A549 (cell line): ENCODE results near the gene STAT2. TPM values are rescaled to one million over a fixed set of nuclear protein-coding genes. Genes with fewer than 3 reads are reported as not detected.
A peak's percentile ranks its signal among the peaks of the same experiment; 100 is the strongest.

Source experiments
- ATAC-seq, 2 experiments: fragments of 200-7000 bp in 1 of 2; fragments of >200 bp in 1 of 2; cut with Nextera tagmentation in 1 of 2; cut with Tn5 transposase in 1 of 2; 3 replicates each; pipeline versions ENCODE4 v1.8.0 to v1.9.1; 2018 to 2020; ENCODE audit warnings: mild to moderate bottlenecking in 1 of 2, moderate library complexity in 1 of 2
- CTCF ChIA-PET: fragments of 300-600 bp; sonication (Branson Sonifier 250); formaldehyde crosslinking; extraction: SDS; loops from one replicate; lab custom pipeline; 2021; ENCODE audit warnings: antibody characterized with exemption, inconsistent platforms; lab: Yijun Ruan, JAX
- POLR2A ChIA-PET: fragments of 350-600 bp; formaldehyde crosslinking; extraction: SDS; loops from one replicate; lab custom pipeline; 2021; ENCODE audit warnings: antibody characterized with exemption, inconsistent platforms; lab: Yijun Ruan, JAX
- DNase-seq, 2 experiments: peaks; one replicate each; pipeline versions ENCODE4 v3.0.0 to v3.0.0-alpha.2; 2011 to 2016; ENCODE audit warnings: low read depth in 1 of 2, low spot score in 1 of 2
- FAIRE-seq: peaks from 2 replicates; lab custom pipeline; 2011; peaks lifted over from hg19 to GRCh38; lab: Jason Lieb, UNC
- H3K27ac ChIP-seq, 2 experiments: fragments of >200 bp; sonication (Bioruptor Twin); formaldehyde crosslinking; 3 replicates each; pipeline ENCODE4 v1.5.1; 2016 to 2017
- H3K4me1 ChIP-seq: fragments of >200 bp; sonication (Bioruptor Twin); formaldehyde crosslinking; 3 replicates; pipeline ENCODE4 v1.6.1; 2016
- H3K4me2 ChIP-seq: fragments of >200 bp; sonication (Bioruptor Twin); formaldehyde crosslinking; 3 replicates; pipeline ENCODE4 v1.6.1; 2016
- H3K4me3 ChIP-seq: fragments of >200 bp; sonication (Bioruptor Twin); formaldehyde crosslinking; 3 replicates; pipeline ENCODE4 v1.5.1; 2016
- H3K9me3 ChIP-seq: fragments of >200 bp; sonication (Bioruptor Twin); formaldehyde crosslinking; 3 replicates; pipeline ENCODE4 v1.6.1; 2016
- CHD4 ChIP-seq: fragments of 200-600 bp; sonication (generic); IDR thresholded peaks from 2 replicates; pipeline ENCODE4 v1.6.1; 2016; ENCODE audit warnings: antibody characterized with exemption, mild to moderate bottlenecking, borderline replicate concordance
- EHF ChIP-seq: fragments of 250-450 bp; sonication (Bioruptor Pico); IDR thresholded peaks from 2 replicates; pipeline ENCODE4 v1.5.0; 2020; ENCODE audit warnings: mild to moderate bottlenecking
- ELK1 ChIP-seq: fragments of 150-350 bp; IDR thresholded peaks from 2 replicates; pipeline ENCODE4 v1.6.1; 2014; ENCODE audit warnings: low read depth, mild to moderate bottlenecking, low read length
- EP300 ChIP-seq, 2 experiments: fragments of >200 bp; sonication (Bioruptor Twin); formaldehyde crosslinking; IDR thresholded peaks; 2 replicates in 1 of 2; 3 replicates in 1 of 2; pipeline ENCODE4 v1.6.1; 2016 to 2017
- ESRRA ChIP-seq: fragments of 150-350 bp; IDR thresholded peaks from 2 replicates; pipeline ENCODE4 v1.6.1; 2014; ENCODE audit warnings: mild to moderate bottlenecking, low read length, borderline replicate concordance
- FOSB ChIP-seq: fragments of 250-450 bp; sonication (Bioruptor Pico); IDR thresholded peaks from 2 replicates; pipeline ENCODE4 v1.5.0; 2020; ENCODE audit warnings: mild to moderate bottlenecking, moderate library complexity
- FOSL2 ChIP-seq, 2 experiments: fragments of 450-650 bp in 1 of 2; fragments of >200 bp in 1 of 2; sonication (Bioruptor Twin) in 1 of 2; formaldehyde crosslinking; IDR thresholded peaks; 2 replicates each; pipeline versions ENCODE4 v1.5.0 to v1.6.1; 2016 to 2020; ENCODE audit warnings: mild to moderate bottlenecking in 1 of 2, moderate library complexity in 1 of 2
- GATA3 ChIP-seq: IDR thresholded peaks from 2 replicates; pipeline ENCODE4 v1.6.1; 2012; ENCODE audit warnings: borderline replicate concordance
- HEYL ChIP-seq: fragments of 250-450 bp; sonication (Bioruptor Pico); IDR thresholded peaks from 2 replicates; pipeline ENCODE4 v1.8.0; 2021; ENCODE audit warnings: mild to moderate bottlenecking, moderate library complexity
- HOXB5 ChIP-seq: fragments of 250-450 bp; sonication (Bioruptor Pico); IDR thresholded peaks from 2 replicates; pipeline ENCODE4 v1.5.0; 2020; ENCODE audit warnings: mild to moderate bottlenecking, moderate library complexity
- JUN ChIP-seq, 2 experiments: fragments of >200 bp; sonication (Bioruptor Twin); formaldehyde crosslinking; IDR thresholded peaks; 2 replicates in 1 of 2; 3 replicates in 1 of 2; pipeline ENCODE4 v1.6.1; 2016 to 2017
- KDM5A ChIP-seq: fragments of 200-600 bp; sonication (generic); IDR thresholded peaks from 2 replicates; pipeline ENCODE4 v1.6.1; 2016; ENCODE audit warnings: antibody characterized with exemption, mild to moderate bottlenecking
- MAFK ChIP-seq: fragments of 450-650 bp; IDR thresholded peaks from 2 replicates; pipeline ENCODE4 v1.6.1; 2014; ENCODE audit not compliant: partially characterized antibody
- MAX ChIP-seq: IDR thresholded peaks from 2 replicates; pipeline ENCODE4 v1.6.1; 2012
- MYC ChIP-seq: IDR thresholded peaks from 2 replicates; pipeline ENCODE4 v1.6.1; 2012; ENCODE audit warnings: mild to moderate bottlenecking, inconsistent platforms, low read length, improper control_type of control experiment, borderline replicate concordance
- NR3C1 ChIP-seq: fragments of >200 bp; sonication (Bioruptor Twin); formaldehyde crosslinking; IDR thresholded peaks from 3 replicates; pipeline ENCODE4 v1.6.1; 2017
- PBX3 ChIP-seq: IDR thresholded peaks from 2 replicates; pipeline ENCODE4 v1.6.1; 2012
- PHF8 ChIP-seq: fragments of 200-600 bp; sonication (generic); IDR thresholded peaks from 2 replicates; pipeline ENCODE4 v1.6.1; 2016; ENCODE audit warnings: low read depth, mild to moderate bottlenecking, antibody characterized with exemption, moderate library complexity, borderline replicate concordance
- RAD21 ChIP-seq, 2 experiments: fragments of >200 bp in 1 of 2; sonication (Bioruptor Twin) in 1 of 2; formaldehyde crosslinking in 1 of 2; IDR thresholded peaks in 1 of 2; conservative IDR thresholded peaks in 1 of 2; 2 replicates in 1 of 2; 3 replicates in 1 of 2; pipeline ENCODE4 v1.6.1; 2012 to 2018; ENCODE audit warnings: inconsistent platforms in 1 of 2
- RCOR1 ChIP-seq: fragments of 150-350 bp; IDR thresholded peaks from 2 replicates; pipeline ENCODE4 v1.6.1; 2014; ENCODE audit warnings: antibody characterized with exemption, low read length, low read depth
- RFX5 ChIP-seq: fragments of 450-650 bp; IDR thresholded peaks from 2 replicates; pipeline ENCODE4 v1.7.1; 2014; ENCODE audit warnings: antibody characterized with exemption, mild to moderate bottlenecking, moderate library complexity
- RNF2 ChIP-seq: fragments of 200-600 bp; sonication (generic); IDR thresholded peaks from 2 replicates; pipeline ENCODE4 v1.6.1; 2016; ENCODE audit warnings: low read depth, mild to moderate bottlenecking, antibody characterized with exemption, moderate library complexity, borderline replicate concordance
- WGBS: methylation state at CpG from one replicate; pipeline ENCODE4 v1.1.6; 2017; ENCODE audit errors: missing lambda C conversion rate; 5-methylcytosine and 5-hydroxymethylcytosine counted together
- polyA plus RNA-seq, 4 experiments: library from polyadenylated mRNA; depleted of rRNA in 3 of 4; stranded (reverse); fragments of >200 nt; fragmentation: RNase III in 1 of 4; extraction: RNeasy Plus Mini Kit Qiagen cat#74134 plus additional on column Dnase treatment in 1 of 4; gene quantifications; 2 replicates in 3 of 4; 3 replicates in 1 of 4; pipeline ENCODE4 v1.2.3, GENCODE V29; 2011 to 2017

Gene STAT2
- polyA plus RNA-seq, 2 of the 4 experiments (the other 2 are of a cell fraction) = 22.2 to 29.5 TPM

GRCh38 chr12:56298828-56299227 is 61.1 kb downstream of the STAT2 start:
- ChIA-PET CTCF (interaction anchor here (0.9 to 3.5 kb wide), 9 partner anchors 10 to 109 kb away, joined by 3 to 13 read pairs (median 4); partner anchors contain the start of genes ANKRD52, COQ10A, RNF41 and SMARCC2), POLR2A (interaction anchor here (1.0 to 2.9 kb wide), 4 partner anchors 17 to 77 kb away, joined by 3 to 11 read pairs (median 3); partner anchors contain the start of genes ANKRD52, CNPY2 and RNF41)
- WGBS = 80% methylated on average over 5 of the region's 5 CpGs

DNA sequence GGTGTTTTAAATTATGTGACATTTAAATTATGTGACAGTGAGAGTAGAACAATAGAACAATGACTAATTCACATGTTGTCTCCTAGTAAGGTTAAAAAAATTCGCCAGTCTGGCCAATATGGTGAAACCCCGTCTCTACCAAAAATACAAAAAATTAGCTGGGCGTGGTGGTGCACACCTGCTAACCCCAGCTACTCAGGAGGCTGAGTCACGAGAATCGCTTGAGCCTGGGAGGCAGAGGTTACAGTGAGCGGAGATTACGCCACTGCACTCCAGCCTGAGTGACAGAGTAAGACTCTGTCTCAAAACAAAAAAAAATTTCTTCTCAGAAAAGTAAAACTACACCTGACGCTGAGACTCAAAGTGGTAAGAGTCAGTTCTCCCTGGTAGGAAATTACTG is 62.5 kb downstream of the STAT2 start:
- CTCF ChIA-PET = interaction anchor here (0.6 to 3.5 kb wide), 6 partner anchors 27 to 143 kb away, joined by 3 to 13 read pairs (median 4); partner anchors contain the start of genes COQ10A and SMARCC2
- WGBS = 91% methylated on average over 8 of the region's 8 CpGs
- Histone ChIP-seq H3K4me3 (no peak overlapping the region), H3K4me1 (peaks cover 23% of the 10 kb centered on the region; the same call in 2 of the 3 replicates), H3K9me3 (no peaks in the 10 kb centered on the region), H3K27ac (no peak overlapping the region), H3K4me2 (no peak overlapping the region)
- POLR2A ChIA-PET = interaction anchor here (0.6 to 1.1 kb wide), 2 partner anchors 16 to 19 kb away, joined by 3 to 4 read pairs; partner anchors contain the start of gene CNPY2
- ATAC-seq (no peak), DNase-seq (no peak), FAIRE-seq (no peak)
- TF ChIP-seq KDM5A = no peak
- no peak for TF ChIP-seq GATA3
- no peak for TF ChIP-seq JUN (IDR thresholded peaks at IDR 0.05)
- TF ChIP-seq ELK1 = no peak
- no peak for TF ChIP-seq EHF (CRISPR knock-in tag)
- no peak for TF ChIP-seq MYC
- TF ChIP-seq FOSL2 (IDR thresholded peaks at IDR 0.05) = no peak
- no peak for TF ChIP-seq FOSL2 (CRISPR knock-in tag; IDR thresholded peaks at IDR 0.05)
- no peak for TF ChIP-seq PHF8
- no peak for TF ChIP-seq RCOR1
- TF ChIP-seq RNF2 = no peak
- TF ChIP-seq RAD21 (conservative IDR thresholded peaks at IDR 0.05 in 1 of 2, IDR thresholded peaks at IDR 0.05 in 1 of 2) = no peak
- no peak for TF ChIP-seq NR3C1
- no peak for TF ChIP-seq MAX
- TF ChIP-seq PBX3 = no peak
- no peak for TF ChIP-seq HOXB5 (CRISPR knock-in tag)
- TF ChIP-seq EP300 (IDR thresholded peaks at IDR 0.05) = no peak
- TF ChIP-seq FOSB (CRISPR knock-in tag) = no peak
- TF ChIP-seq HEYL = no peak

More at GRCh38 chr12:56298828-56299227, 61.1 kb downstream of the STAT2 start:
- Histone ChIP-seq H3K4me3 (peak overlapping the region; percentile 69), H3K9me3 (no peaks in the 10 kb centered on the region), H3K27ac (peak overlapping the region; percentile 90 to 91), H3K4me2 (peak overlapping the region; percentile 78), H3K4me1 (peaks cover 23% of the 10 kb centered on the region; the same call in 2 of the 3 replicates)
- ATAC-seq (no peak), DNase-seq (no peak), FAIRE-seq (no peak)
- TF ChIP-seq MAFK (no peak), ELK1 (no peak), GATA3 (no peak), ESRRA (no peak), RFX5 (no peak), FOSB (CRISPR knock-in tag) (no peak), CHD4 (no peak), MYC (no peak)
